ENCODE results near the gene DVL1. TPM values are rescaled to one million over a fixed set of nuclear protein-coding genes. Genes with fewer than 3 reads are reported as not detected.
"Not testable (repeated sequence)": the region's sequence is repeated elsewhere in the genome, so short reads cannot be mapped to it uniquely, and the experiment has no call there.

DVL1 gene
- total and polyA plus RNA-seq, 8 donors: 41.3 to 229 (median 72.2) TPM

DNA sequence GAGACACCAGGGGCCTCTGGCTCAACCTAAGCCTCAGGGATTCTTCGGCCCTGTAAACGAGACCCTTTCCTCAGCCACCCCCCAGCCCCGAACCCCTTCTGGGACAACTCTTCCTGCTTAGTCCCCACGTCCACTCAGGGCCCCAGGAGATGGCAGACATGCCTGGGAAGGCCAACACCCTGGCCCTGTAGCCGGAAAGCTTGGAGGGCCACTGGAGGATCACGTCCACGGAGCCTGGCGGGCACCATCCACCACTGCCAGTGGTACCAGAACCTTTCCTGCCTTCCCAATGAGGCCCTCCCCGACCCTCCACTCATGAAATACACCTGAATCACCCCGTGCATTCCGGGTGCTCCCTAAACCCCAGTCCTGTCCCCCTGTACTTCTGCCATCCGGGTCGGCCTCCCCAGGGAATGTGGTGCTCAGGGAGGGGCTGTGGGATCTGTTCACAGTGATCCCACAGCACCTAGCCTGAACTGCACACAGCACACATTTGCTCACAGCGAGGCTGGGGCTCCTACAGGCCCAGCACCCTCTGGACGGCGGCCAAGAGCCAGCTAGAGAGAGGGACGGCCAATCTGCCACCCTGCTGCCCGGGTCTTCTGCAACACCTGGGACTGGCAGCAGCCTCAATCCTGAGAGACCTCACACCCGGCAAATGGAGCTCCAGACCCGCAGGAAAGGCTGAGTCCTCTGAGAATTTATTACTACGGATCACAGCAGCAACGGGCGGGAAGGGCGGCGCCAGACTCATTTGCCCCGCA is 24.0 kb upstream of the DVL1 start:
- peak overlapping the region in 1 of 5 donors; percentile 90 for H3K27ac ChIP-seq
- 77 to 87% (median 83%) methylated on average over 16 to 26 of the region's 26 CpGs for WGBS, 5 donors
- DNase-seq: no peak
- intact Hi-C loops (cut with DNase I; ENCODE audit: low total_unique reads): no loop called here
- H3K4me3 ChIP-seq: peak overlapping the region in 2 of 4 donors; percentile 81 to 99
- no peaks in the 10 kb centered on the region for H3K27me3 ChIP-seq
- no peaks in the 10 kb centered on the region for H3K9me3 ChIP-seq
- peaks cover 29 to 47% (median 43%) of the 10 kb centered on the region in 4 donors for H3K4me1 ChIP-seq
- H3K36me3 ChIP-seq: peaks cover 0 to 25% (median 15%) of the 10 kb centered on the region in 4 donors
- TF ChIP-seq CTCF (IDR thresholded peaks at IDR 0.05) (no peak), POLR2AphosphoS5 (IDR thresholded peaks at IDR 0.05) (no peak), POLR2A (IDR thresholded peaks at IDR 0.05) (no peak), EP300 (IDR thresholded peaks at IDR 0.05) (no peak)

DNA sequence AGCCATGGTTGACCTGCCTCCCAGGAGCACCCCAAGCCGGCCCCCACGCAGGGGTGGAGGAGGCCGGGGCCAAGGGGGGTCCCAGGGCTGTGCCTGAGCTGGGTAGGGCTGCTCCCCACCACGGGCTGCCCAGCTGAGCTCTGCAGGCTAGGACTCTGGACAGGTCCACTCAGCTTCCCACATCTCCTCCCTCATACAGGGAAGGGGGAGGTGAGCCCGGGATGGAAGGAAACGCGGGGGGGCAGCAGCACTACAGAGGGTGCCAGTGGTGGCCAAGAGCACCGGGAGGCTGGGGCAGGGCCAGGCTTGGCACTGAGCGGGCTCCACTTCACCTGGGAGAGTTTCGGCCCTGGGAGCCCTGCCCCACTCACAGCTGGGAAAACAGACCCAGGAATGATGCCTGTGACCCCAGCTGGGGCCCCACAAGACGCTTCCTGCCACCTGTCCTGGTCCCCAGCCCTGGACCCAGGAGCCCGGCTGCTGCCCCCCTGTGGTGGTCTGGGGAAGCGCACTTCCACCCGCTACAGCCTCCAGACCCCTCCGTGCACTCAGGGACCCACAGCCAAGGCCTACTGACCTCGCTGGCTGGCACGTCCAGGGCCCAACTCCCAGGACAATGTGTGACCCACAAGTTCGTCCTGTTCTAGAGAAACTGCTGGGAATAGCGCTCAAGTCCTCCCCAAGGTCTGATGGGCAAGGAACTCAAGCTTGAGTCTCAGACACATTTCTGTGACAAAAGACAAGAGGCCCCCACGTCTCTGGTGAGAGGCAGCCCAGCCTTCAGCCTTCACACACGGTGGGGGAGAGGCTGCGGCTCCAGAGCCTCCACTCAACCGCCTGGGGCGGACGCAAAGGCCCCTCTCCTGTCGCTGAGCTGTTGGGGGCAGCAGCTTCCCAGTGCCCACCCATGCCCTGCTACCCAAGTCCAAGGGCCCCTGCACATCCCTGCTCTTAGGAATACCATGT is 22.8 kb upstream of the DVL1 start:
- peaks cover 29 to 47% (median 43%) of the 10 kb centered on the region in 4 donors for H3K4me1 ChIP-seq
- 31 to 42% (median 35%) methylated on average over 7 to 26 of the region's 26 CpGs for WGBS, 5 donors
- peak overlapping the region in 1 of 4 donors; percentile 25 for H3K4me3 ChIP-seq
- peak overlapping the region in 2 of 5 donors; percentile 32 to 49 for H3K27ac ChIP-seq
- TF ChIP-seq POLR2AphosphoS5 (IDR thresholded peaks at IDR 0.05) (no peak), EP300 (IDR thresholded peaks at IDR 0.05) (no peak), CTCF (IDR thresholded peaks at IDR 0.05) (peak in 5 of 7 experiments; percentile 80 to 98 (median 96)), POLR2A (IDR thresholded peaks at IDR 0.05) (no peak)
- DNase-seq: peak; percentile 78 to 85
- H3K27me3 ChIP-seq: no peaks in the 10 kb centered on the region
- intact Hi-C loops (cut with DNase I; ENCODE audit: low total_unique reads): no loop called here
- H3K36me3 ChIP-seq: peaks cover 0 to 25% (median 15%) of the 10 kb centered on the region in 4 donors
- no peaks in the 10 kb centered on the region for H3K9me3 ChIP-seq

DNA sequence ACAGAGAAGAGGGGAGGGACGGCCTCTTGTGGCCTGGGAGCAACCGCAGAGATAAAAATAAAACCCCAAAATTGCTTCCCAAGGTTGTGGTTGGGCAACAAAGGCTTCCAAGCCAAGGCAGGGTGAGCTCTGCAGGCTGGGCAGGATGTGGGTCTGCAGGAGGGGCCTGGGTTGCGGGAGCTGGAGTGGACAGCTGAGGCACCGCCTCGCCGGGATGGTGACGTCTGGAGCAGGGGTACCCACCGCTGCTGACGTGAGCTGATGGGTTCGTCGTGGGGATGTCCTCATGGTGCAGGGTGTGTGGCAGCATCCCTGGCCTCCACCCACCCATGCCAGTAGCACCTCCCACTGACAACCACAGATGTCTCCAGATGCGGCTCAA is 22.1 kb upstream of the DVL1 start:
- H3K27me3 ChIP-seq: no peaks in the 10 kb centered on the region
- peak in 1 of 2 donors; percentile 51 for DNase-seq
- TF ChIP-seq POLR2AphosphoS5 (IDR thresholded peaks at IDR 0.05) (no peak), CTCF (IDR thresholded peaks at IDR 0.05) (no peak), POLR2A (IDR thresholded peaks at IDR 0.05) (no peak), EP300 (IDR thresholded peaks at IDR 0.05) (no peak)
- H3K27ac ChIP-seq: no peak overlapping the region
- peaks cover 0 to 25% (median 15%) of the 10 kb centered on the region in 4 donors for H3K36me3 ChIP-seq
- H3K4me3 ChIP-seq: peak overlapping the region in 1 of 4 donors; percentile 25
- no peaks in the 10 kb centered on the region for H3K9me3 ChIP-seq
- WGBS, 5 donors: 56 to 73% (median 65%) methylated on average over 11 to 12 of the region's 12 CpGs
- H3K4me1 ChIP-seq: peaks cover 29 to 45% (median 42%) of the 10 kb centered on the region in 4 donors
- intact Hi-C loops (cut with DNase I; ENCODE audit: low total_unique reads): no loop called here

GRCh38 chr1:1370771-1371300 is 21.6 kb upstream of the DVL1 start:
- 78 to 85% (median 80%) methylated on average over 9 to 16 of the region's 16 CpGs for WGBS, 5 donors
- intact Hi-C loops (cut with DNase I; ENCODE audit: low total_unique reads): no loop called here

GRCh38 chr1:1370094-1370493 is 20.9 kb upstream of the DVL1 start:
- H3K27ac ChIP-seq; DNase-seq; H3K9me3 ChIP-seq; H3K4me3 ChIP-seq; intact Hi-C loops (cut with DNase I; ENCODE audit: low total_unique reads); H3K27me3 ChIP-seq: not testable (repeated sequence)
- H3K36me3 ChIP-seq: peaks cover 0 to 25% (median 15%) of the 10 kb centered on the region in 4 donors
- peaks cover 24 to 39% (median 35%) of the 10 kb centered on the region in 4 donors for H3K4me1 ChIP-seq
- 86 to 96% (median 92%) methylated on average over 14 of the region's 14 CpGs for WGBS, 5 donors

More at GRCh38 chr1:1370771-1371300, 21.6 kb upstream of the DVL1 start:
- no peak overlapping the region for H3K27ac ChIP-seq
- no peak for DNase-seq
- H3K4me3 ChIP-seq: no peak overlapping the region
- H3K36me3 ChIP-seq: peaks cover 0 to 25% (median 15%) of the 10 kb centered on the region in 4 donors
- no peaks in the 10 kb centered on the region for H3K27me3 ChIP-seq
- H3K4me1 ChIP-seq: peaks cover 25 to 40% (median 37%) of the 10 kb centered on the region in 4 donors
- TF ChIP-seq CTCF (IDR thresholded peaks at IDR 0.05) (no peak), POLR2A (IDR thresholded peaks at IDR 0.05) (no peak), POLR2AphosphoS5 (IDR thresholded peaks at IDR 0.05) (no peak), EP300 (IDR thresholded peaks at IDR 0.05) (no peak)
- H3K9me3 ChIP-seq: no peaks in the 10 kb centered on the region
